Measurements from ENCODE around the gene CRYGB.

GRCh38 chr2:208134928-208135586 lies 10.9 kb downstream of the CRYGB start:
- TF ChIP-seq CTCF (IDR thresholded peaks at IDR 0.05) (no peak), POLR2A (IDR thresholded peaks at IDR 0.05) (no peak)

Measured in gastroesophageal sphincter (tissue), 3 donors.